Parathyroid adenoma (tissue), 2 donors: ENCODE measurements around the gene TENT5C.

ENCODE experiments used
- H2AFZ ChIP-seq: fragments of 300-600 bp; sonication (generic); one replicate; pipeline ENCODE4 v1.7.0; 2017; ENCODE audit warnings: antibody characterized with exemption, mild to moderate bottlenecking
- H3K27ac ChIP-seq: fragments of 300-600 bp; sonication (generic); one replicate; pipeline ENCODE4 v1.7.0; 2017
- H3K27me3 ChIP-seq: fragments of 300-600 bp; sonication (generic); one replicate; pipeline ENCODE4 v1.7.0; 2017; ENCODE audit warnings: low read length; ENCODE audit not compliant: control insufficient read depth, insufficient read depth
- H3K36me3 ChIP-seq: fragments of 300-600 bp; sonication (generic); one replicate; pipeline ENCODE4 v1.7.0; 2017; ENCODE audit warnings: low read length; ENCODE audit not compliant: control insufficient read depth, insufficient read depth
- H3K4me1 ChIP-seq: fragments of 300-600 bp; sonication (generic); one replicate; pipeline ENCODE4 v1.7.0; 2017; ENCODE audit warnings: control low read depth
- H3K4me2 ChIP-seq: fragments of 300-600 bp; sonication (generic); one replicate; pipeline ENCODE4 v1.7.0; 2017; ENCODE audit warnings: low read length
- H3K4me3 ChIP-seq: fragments of 300-600 bp; sonication (generic); one replicate; pipeline ENCODE4 v1.7.0; 2017; ENCODE audit warnings: low read depth, low read length
- H3K79me2 ChIP-seq: fragments of 300-600 bp; sonication (generic); one replicate; pipeline ENCODE4 v1.7.0; 2017; ENCODE audit warnings: control low read depth
- H3K9ac ChIP-seq: fragments of 300-600 bp; sonication (generic); one replicate; pipeline ENCODE4 v1.7.0; 2017; ENCODE audit warnings: mild to moderate bottlenecking
- H3K9me3 ChIP-seq: fragments of 300-600 bp; sonication (generic); one replicate; pipeline ENCODE4 v1.7.0; 2017; ENCODE audit warnings: low read length; ENCODE audit not compliant: control insufficient read depth
- CTCF ChIP-seq: fragments of 300-600 bp; sonication (generic); IDR thresholded peaks from one replicate; pipeline ENCODE4 v1.7.0; 2017; ENCODE audit warnings: antibody characterized with exemption, mild to moderate bottlenecking
- donor health status: primary hyperparathyroidism.

Gene TENT5C

DNA sequence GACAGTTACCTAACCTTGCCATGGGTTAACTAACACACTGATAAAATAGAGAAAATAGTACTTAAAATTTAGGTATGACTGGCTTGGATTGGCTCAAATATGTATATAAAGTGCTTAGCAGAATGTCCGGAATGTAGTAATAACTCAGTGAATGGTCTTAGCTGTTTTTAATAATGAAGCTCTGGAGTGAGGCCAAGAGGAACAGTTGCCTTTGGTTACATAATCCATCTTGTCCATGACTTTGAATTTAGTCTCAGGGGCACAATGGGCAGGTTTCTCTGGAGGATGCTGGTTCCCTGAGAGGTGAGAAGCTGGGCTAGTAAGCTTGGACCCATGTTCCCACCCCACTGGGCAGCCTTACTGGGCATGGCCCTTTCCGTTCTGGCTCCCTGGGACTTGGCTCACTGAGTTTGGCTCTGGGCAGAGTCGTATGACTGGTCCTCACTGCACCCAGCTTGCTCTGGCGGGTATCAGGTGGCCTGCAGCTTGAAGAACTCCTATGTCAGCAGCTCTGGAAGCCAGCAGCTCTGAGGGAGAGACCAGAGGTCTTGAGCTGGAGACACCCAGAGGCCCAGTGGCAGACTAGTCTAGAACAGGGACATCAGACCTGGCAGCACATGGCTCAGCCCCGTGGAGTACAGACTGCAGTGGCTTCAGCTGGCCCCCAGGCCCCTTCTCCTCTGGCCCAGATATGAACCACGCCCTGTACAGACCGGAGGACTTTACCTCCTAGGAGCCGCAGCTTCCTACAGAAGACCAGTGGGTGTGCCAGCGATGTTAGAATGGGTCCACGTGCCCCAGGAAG, 40.4 kb downstream of the TENT5C start:
- H3K27me3 ChIP-seq, result no peaks in the 10 kb centered on the region
- peak overlapping the region; percentile 53 for H2AFZ ChIP-seq
- no peaks in the 10 kb centered on the region for H3K79me2 ChIP-seq
- H3K36me3 ChIP-seq, result no peaks in the 10 kb centered on the region
- H3K4me1 ChIP-seq, result no peaks in the 10 kb centered on the region
- H3K9ac ChIP-seq, result no peak overlapping the region
- no peak overlapping the region for H3K4me2 ChIP-seq
- no peak overlapping the region for H3K4me3 ChIP-seq
- no peaks in the 10 kb centered on the region for H3K9me3 ChIP-seq
- no peak overlapping the region for H3K27ac ChIP-seq
- TF ChIP-seq CTCF, result no peak

DNA sequence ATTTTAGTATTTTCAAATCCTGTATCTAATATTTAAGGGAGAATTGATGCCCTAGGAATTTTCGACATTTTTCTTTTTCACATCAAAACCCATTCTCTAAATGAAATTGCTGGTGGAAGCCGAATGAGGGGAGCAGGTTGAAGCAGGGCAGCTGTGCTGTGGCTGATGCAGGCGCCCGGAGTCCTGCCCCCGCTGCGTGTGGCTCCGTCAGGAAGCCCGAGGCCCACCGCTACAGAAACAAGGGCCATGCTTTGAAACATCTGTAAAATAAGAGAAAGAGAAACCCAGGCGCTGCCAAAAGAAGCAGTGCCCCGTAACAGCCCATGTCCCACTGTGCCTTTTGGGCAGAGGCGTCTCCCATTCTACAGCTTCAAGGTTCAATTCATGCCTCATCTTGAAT, 41.1 kb downstream of the TENT5C start:
- H3K79me2 ChIP-seq, result no peaks in the 10 kb centered on the region
- no peak overlapping the region for H3K9ac ChIP-seq
- H3K4me1 ChIP-seq, result no peaks in the 10 kb centered on the region
- no peaks in the 10 kb centered on the region for H3K27me3 ChIP-seq
- no peaks in the 10 kb centered on the region for H3K36me3 ChIP-seq
- H2AFZ ChIP-seq, result no peak overlapping the region
- H3K4me3 ChIP-seq, result no peak overlapping the region
- H3K27ac ChIP-seq, result no peak overlapping the region
- no peak overlapping the region for H3K4me2 ChIP-seq
- no peak for TF ChIP-seq CTCF
- no peaks in the 10 kb centered on the region for H3K9me3 ChIP-seq

DNA sequence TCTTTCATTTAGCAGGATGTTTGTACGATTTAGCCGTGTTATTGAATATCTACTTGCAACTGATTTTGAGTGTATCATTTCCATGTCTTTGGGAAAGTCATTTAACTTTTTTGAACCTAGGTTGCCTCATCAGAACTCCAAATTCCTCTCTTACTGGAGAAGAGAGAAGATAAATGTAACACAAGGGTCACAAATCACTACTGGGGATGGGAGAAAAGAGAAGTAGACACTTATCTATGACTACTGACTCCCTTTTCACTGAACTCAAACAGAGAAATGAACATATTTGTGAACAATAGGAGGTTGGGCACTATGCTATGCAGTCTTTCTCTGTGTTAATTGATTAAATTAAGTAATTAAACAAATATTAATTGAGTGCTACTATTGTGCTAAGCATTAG, 42.2 kb downstream of the TENT5C start:
- Histone ChIP-seq H3K4me1 (no peaks in the 10 kb centered on the region), H3K4me3 (no peak overlapping the region), H3K9ac (no peak overlapping the region), H2AFZ (no peak overlapping the region), H3K27me3 (no peaks in the 10 kb centered on the region), H3K27ac (no peak overlapping the region), H3K79me2 (no peaks in the 10 kb centered on the region), H3K9me3 (no peaks in the 10 kb centered on the region), H3K36me3 (no peaks in the 10 kb centered on the region), H3K4me2 (no peak overlapping the region)
- no peak for TF ChIP-seq CTCF

GRCh38 chr1:117650840-117651568, 45.2 kb downstream of the TENT5C start:
- no peak for TF ChIP-seq CTCF
- no peak overlapping the region for H3K4me3 ChIP-seq
- H3K36me3 ChIP-seq, result no peaks in the 10 kb centered on the region
- H3K4me1 ChIP-seq, result no peaks in the 10 kb centered on the region
- H3K79me2 ChIP-seq, result no peaks in the 10 kb centered on the region
- no peak overlapping the region for H3K9ac ChIP-seq
- H3K27me3 ChIP-seq, result no peaks in the 10 kb centered on the region
- H3K4me2 ChIP-seq, result no peak overlapping the region
- H2AFZ ChIP-seq, result no peak overlapping the region
- no peak overlapping the region for H3K27ac ChIP-seq
- no peaks in the 10 kb centered on the region for H3K9me3 ChIP-seq
